ENCODE results near the gene SELENOS.
A peak's percentile ranks its signal among the peaks of the same experiment; 100 is the strongest.

The SELENOS gene

DNA sequence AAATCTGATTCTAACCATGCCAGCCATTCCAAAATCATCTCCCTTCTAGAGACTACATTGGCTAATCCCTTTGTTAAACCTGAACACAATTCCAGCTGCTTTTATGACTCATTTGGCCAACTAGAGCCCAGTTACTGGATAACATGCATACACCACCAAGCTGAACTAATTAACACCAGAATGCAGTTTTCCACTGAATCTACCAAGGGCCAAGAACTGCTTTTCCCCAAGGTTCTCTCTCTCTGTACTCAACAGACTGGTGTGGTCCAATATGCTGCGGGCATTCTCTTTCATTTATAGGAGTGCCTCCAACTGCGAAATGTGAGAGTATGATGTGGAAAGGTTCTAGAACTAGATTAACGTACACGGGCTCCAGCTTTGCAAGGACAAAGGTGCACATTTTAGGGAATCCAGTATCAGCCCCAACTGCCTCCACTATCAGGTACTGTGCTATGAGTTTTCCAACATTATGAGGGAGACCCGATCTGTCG is 26.9 kb downstream of the SELENOS start:
- peak overlapping the region; percentile 58 for H2AFZ ChIP-seq
- peak overlapping the region; percentile 64 for H3K4me3 ChIP-seq (ENCODE audit: low read depth, low read length)
- no peaks in the 10 kb centered on the region for H3K9me3 ChIP-seq (ENCODE audit: control insufficient read depth, low read length)
- H3K36me3 ChIP-seq (ENCODE audit: control insufficient read depth, insufficient read depth, low read length), result no peaks in the 10 kb centered on the region
- H3K79me2 ChIP-seq, result peaks cover 27% of the 10 kb centered on the region
- peak overlapping the region; percentile 66 for H3K4me2 ChIP-seq (ENCODE audit: low read length)
- H3K27ac ChIP-seq, result peak overlapping the region; percentile 56
- TF ChIP-seq, protein P1, sequence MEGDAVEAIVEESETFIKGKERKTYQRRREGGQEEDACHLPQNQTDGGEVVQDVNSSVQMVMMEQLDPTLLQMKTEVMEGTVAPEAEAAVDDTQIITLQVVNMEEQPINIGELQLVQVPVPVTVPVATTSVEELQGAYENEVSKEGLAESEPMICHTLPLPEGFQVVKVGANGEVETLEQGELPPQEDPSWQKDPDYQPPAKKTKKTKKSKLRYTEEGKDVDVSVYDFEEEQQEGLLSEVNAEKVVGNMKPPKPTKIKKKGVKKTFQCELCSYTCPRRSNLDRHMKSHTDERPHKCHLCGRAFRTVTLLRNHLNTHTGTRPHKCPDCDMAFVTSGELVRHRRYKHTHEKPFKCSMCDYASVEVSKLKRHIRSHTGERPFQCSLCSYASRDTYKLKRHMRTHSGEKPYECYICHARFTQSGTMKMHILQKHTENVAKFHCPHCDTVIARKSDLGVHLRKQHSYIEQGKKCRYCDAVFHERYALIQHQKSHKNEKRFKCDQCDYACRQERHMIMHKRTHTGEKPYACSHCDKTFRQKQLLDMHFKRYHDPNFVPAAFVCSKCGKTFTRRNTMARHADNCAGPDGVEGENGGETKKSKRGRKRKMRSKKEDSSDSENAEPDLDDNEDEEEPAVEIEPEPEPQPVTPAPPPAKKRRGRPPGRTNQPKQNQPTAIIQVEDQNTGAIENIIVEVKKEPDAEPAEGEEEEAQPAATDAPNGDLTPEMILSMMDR (IDR thresholded peaks at IDR 0.05), result no peak
- no peak overlapping the region for H3K9ac ChIP-seq
- H3K27me3 ChIP-seq (ENCODE audit: control insufficient read depth, insufficient read depth, low read length), result no peaks in the 10 kb centered on the region
- H3K4me1 ChIP-seq, result peaks cover 10% of the 10 kb centered on the region

DNA sequence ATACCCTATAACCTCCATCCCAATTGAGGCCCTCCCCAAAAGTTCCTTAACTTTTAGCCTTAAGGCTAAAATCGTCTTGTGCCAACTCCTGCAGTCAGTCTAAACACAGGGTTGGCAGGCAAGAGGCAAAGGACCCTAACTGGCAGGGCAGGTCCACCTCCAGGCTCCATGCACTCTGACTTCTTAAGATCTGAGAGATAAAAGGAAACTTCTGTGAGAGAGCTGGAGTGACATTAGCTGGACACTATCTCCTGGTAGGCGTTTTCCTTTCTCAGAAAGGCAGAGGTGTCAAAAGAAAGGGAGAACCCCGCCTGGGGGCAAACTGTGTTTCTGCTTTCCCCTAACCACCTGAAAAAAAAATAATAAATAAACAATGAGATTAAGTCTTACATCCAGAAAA is 29.0 kb downstream of the SELENOS start:
- Histone ChIP-seq H3K27ac (no peak overlapping the region), H3K4me1 (peaks cover 10% of the 10 kb centered on the region)

DNA sequence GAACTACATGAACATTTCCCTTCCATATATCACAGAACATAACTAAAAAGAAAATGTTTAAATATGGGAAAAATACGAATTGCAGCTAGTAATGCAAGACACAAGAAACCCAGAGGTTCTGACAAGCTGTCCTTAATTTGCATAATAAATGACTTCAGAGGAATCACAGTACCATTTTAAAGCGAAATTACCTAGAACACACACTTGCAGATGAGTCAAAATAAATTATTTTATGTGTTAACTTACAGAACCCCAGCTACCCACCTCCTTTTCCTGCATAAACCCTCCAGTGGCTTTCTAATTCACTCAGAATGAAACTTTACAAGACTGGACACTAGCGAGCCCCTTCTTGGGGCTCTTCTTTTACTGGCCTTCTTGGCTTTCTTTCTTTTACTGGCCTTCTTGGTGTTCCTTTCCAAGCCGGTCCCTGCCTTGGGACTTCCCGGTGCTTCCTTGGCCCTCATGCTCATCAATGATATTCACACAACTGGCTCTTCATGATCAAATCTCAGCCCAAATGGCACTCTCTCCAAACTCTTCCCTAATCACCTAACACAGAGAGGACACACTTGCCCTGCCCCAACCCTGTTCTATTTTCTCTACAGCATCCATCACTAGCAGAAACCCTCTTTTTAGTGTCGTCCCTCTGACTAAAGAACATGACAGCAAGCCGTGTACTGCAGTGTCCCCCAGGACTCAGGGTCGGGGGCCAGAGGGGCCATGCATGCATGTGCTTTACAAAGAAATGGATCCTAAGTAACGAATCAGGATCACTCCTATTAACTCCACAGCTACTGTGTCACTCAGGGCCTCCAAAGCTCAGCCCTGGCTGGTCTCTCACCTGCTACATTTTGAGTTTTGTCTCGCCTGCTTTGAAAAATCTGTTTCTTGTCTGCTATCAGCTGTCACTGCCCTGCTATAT is 30.2 kb downstream of the SELENOS start:
- Histone ChIP-seq H3K79me2 (peaks cover 27% of the 10 kb centered on the region), H3K36me3 (ENCODE audit: control insufficient read depth, insufficient read depth, low read length) (no peaks in the 10 kb centered on the region), H3K9ac (no peak overlapping the region), H3K27ac (no peak overlapping the region), H3K4me2 (ENCODE audit: low read length) (no peak overlapping the region), H3K9me3 (ENCODE audit: control insufficient read depth, low read length) (no peaks in the 10 kb centered on the region), H3K4me3 (ENCODE audit: low read depth, low read length) (no peak overlapping the region), H3K27me3 (ENCODE audit: control insufficient read depth, insufficient read depth, low read length) (no peaks in the 10 kb centered on the region), H3K4me1 (peaks cover 10% of the 10 kb centered on the region), H2AFZ (no peak overlapping the region)
- TF ChIP-seq, protein P1 (IDR thresholded peaks at IDR 0.05), result no peak

More for the DNA sequence above, 29.0 kb downstream of the SELENOS start:
- no peaks in the 10 kb centered on the region for H3K36me3 ChIP-seq (ENCODE audit: control insufficient read depth, insufficient read depth, low read length)
- H3K9me3 ChIP-seq (ENCODE audit: control insufficient read depth, low read length), result no peaks in the 10 kb centered on the region
- no peak overlapping the region for H3K4me2 ChIP-seq (ENCODE audit: low read length)
- no peak overlapping the region for H3K9ac ChIP-seq
- H3K79me2 ChIP-seq, result peaks cover 27% of the 10 kb centered on the region
- H3K27me3 ChIP-seq (ENCODE audit: control insufficient read depth, insufficient read depth, low read length), result no peaks in the 10 kb centered on the region
- H2AFZ ChIP-seq, result no peak overlapping the region
- TF ChIP-seq, protein P1 (IDR thresholded peaks at IDR 0.05), result no peak
- H3K4me3 ChIP-seq (ENCODE audit: low read depth, low read length), result no peak overlapping the region

DNA sequence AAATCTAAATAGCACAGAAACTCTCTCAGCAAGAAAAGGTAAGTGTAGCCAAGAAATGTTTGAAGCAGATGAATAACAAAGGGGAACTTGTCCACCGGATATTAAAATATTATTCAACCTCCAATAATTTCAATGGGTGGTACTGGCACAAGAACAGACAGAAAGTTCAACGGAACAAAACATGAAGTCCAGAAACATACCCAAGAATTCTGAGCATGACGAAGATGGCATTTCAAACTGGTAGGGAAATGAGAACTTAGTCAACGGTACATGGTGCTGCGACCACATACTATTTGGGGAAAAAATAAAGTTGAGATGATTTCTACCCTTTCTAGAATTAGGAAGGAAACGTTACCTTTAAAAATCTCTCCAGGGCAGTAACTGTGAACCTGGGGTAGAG is 30.9 kb downstream of the SELENOS start:
- Histone ChIP-seq H3K9me3 (ENCODE audit: control insufficient read depth, low read length) (no peaks in the 10 kb centered on the region), H3K27ac (no peak overlapping the region), H3K36me3 (ENCODE audit: control insufficient read depth, insufficient read depth, low read length) (no peaks in the 10 kb centered on the region), H3K79me2 (peaks cover 27% of the 10 kb centered on the region), H3K4me2 (ENCODE audit: low read length) (peak overlapping the region; percentile 9), H3K4me1 (peaks cover 10% of the 10 kb centered on the region), H3K4me3 (ENCODE audit: low read depth, low read length) (no peak overlapping the region), H3K27me3 (ENCODE audit: control insufficient read depth, insufficient read depth, low read length) (no peaks in the 10 kb centered on the region), H3K9ac (no peak overlapping the region), H2AFZ (no peak overlapping the region)
- TF ChIP-seq, protein P1 (IDR thresholded peaks at IDR 0.05), result no peak
